GM19193 (cell line): ENCODE data around the gene SPEM3.
A peak's percentile ranks its signal among the peaks of the same experiment; 100 is the strongest.

ENCODE experiments used
- POLR2A ChIP-seq: IDR thresholded peaks from 4 replicates; pipeline ENCODE4 v1.6.1; 2011; ENCODE audit not compliant: insufficient read depth, insufficient read length; ENCODE audit errors: extremely low read depth

Gene SPEM3

GRCh38 chr17:7428557-7428956, at the start of gene SPEM3:
TSS of gene SPEM3 (plus strand) at chr17:7428857. CDS start at chr17:7428903, 46 bp downstream.
- no peak for TF ChIP-seq POLR2A

- TF ChIP-seq POLR2A, result no peak
These were observed 49.5 kb upstream of the SPEM3 start for GRCh38 chr17:7379134-7379533.

- TF ChIP-seq POLR2A, result no peak
These were observed 48.3 kb upstream of the SPEM3 start for GRCh38 chr17:7380321-7380720.

GRCh38 chr17:7380855-7381683, 47.6 kb upstream of the SPEM3 start, which contains the start of gene TNK1:
TSS of gene TNK1 (plus strand) at chr17:7381089. CDS start at chr17:7382927, 1,838 bp downstream.
- TF ChIP-seq POLR2A, result no peak

GRCh38 chr17:7382901-7383300, 45.8 kb upstream of the SPEM3 start:
- TF ChIP-seq POLR2A, result no peak

- no peak for TF ChIP-seq POLR2A
These were observed 45.3 kb upstream of the SPEM3 start for GRCh38 chr17:7383371-7383741.

GRCh38 chr17:7383742-7384488, 44.7 kb upstream of the SPEM3 start:
- peak; percentile 43 for TF ChIP-seq POLR2A

GRCh38 chr17:7384489-7385081, 44.1 kb upstream of the SPEM3 start:
- no peak for TF ChIP-seq POLR2A

GRCh38 chr17:7388856-7389255, 39.8 kb upstream of the SPEM3 start:
- TF ChIP-seq POLR2A, result no peak

- TF ChIP-seq POLR2A, result no peak
These were observed 38.4 kb upstream of the SPEM3 start for GRCh38 chr17:7389924-7390910.

- no peak for TF ChIP-seq POLR2A
These were observed 37.4 kb upstream of the SPEM3 start for GRCh38 chr17:7391307-7391706.

- no peak for TF ChIP-seq POLR2A
These were observed 35.7 kb upstream of the SPEM3 start for GRCh38 chr17:7392696-7393612.

- no peak for TF ChIP-seq POLR2A
These were observed 34.8 kb upstream of the SPEM3 start for GRCh38 chr17:7393613-7394451.
